ENCODE data around the gene RIC8B. TPM values are rescaled to one million over a fixed set of nuclear protein-coding genes. Genes with fewer than 3 reads are reported as not detected.

Gene RIC8B
- total RNA-seq, 1 experiment from 2014 or later, result 29.0 TPM

- no peak for DNase-seq
- H2AFZ ChIP-seq (ENCODE audit: low read length), result no peak overlapping the region
These were observed 132.2 kb downstream of the RIC8B start for GRCh38 chr12:106906715-106907114.

More at GRCh38 chr12:106906715-106907114, 132.2 kb downstream of the RIC8B start:
- Mint-ChIP-seq H3K27me3 (ENCODE audit: low read depth) (peaks cover 35% of the 10 kb centered on the region), H3K4me1 (peaks cover 8 to 10% of the 10 kb centered on the region in 2 experiments), H3K27ac (no peak overlapping the region), H3K4me3 (no peak overlapping the region), H3K9me3 (no peaks in the 10 kb centered on the region; a peak in 1 of 5 replicates), H3K36me3 (ENCODE audit: insufficient read depth in 1 of 3, low read depth in 3 of 3) (no peaks in the 10 kb centered on the region)
- Histone ChIP-seq H3K14ac (ENCODE audit: insufficient read depth, low read length) (no peak overlapping the region), H3K4ac (ENCODE audit: low read depth, low read length) (no peak overlapping the region), H4K5ac (ENCODE audit: insufficient read length, low read depth, low read length) (no peak overlapping the region), H4K91ac (ENCODE audit: insufficient read length, low read depth, low read length) (no peak overlapping the region), H2BK120ac (ENCODE audit: low read depth, low read length, poor library complexity, severe bottlenecking) (no peak overlapping the region), H3K4me1 (ENCODE audit: insufficient read depth, low read length) (no peaks in the 10 kb centered on the region), H2BK20ac (ENCODE audit: low read depth, low read length, poor library complexity, severe bottlenecking) (no peak overlapping the region), H3K4me2 (ENCODE audit: insufficient read depth, insufficient read length, low read length) (no peak overlapping the region), H3K79me1 (ENCODE audit: insufficient read depth, low read depth, low read length, poor library complexity, severe bottlenecking) (no peaks in the 10 kb centered on the region), H3K27ac (ENCODE audit: insufficient read length, low read depth, low read length) (no peak overlapping the region), H2AK5ac (ENCODE audit: insufficient read length, low read length) (no peak overlapping the region), H4K8ac (replicated peaks; ENCODE audit: insufficient read length, low read depth, low read length) (no peak overlapping the region), H4K20me1 (ENCODE audit: control insufficient read depth, insufficient read depth, insufficient read length) (no peaks in the 10 kb centered on the region), H2BK12ac (ENCODE audit: insufficient read length, low read depth, low read length) (no peak overlapping the region), H3T11ph (ENCODE audit: low read length) (no peak overlapping the region), H2BK5ac (ENCODE audit: insufficient read length, low read length) (no peak overlapping the region), H3K23me2 (ENCODE audit: insufficient read length, low read depth, low read length, poor library complexity, severe bottlenecking) (peaks cover 4% of the 10 kb centered on the region), H2BK15ac (ENCODE audit: low read depth, low read length) (no peak overlapping the region), H3K56ac (ENCODE audit: insufficient read length, low read depth, low read length) (no peak overlapping the region), H3K18ac (ENCODE audit: insufficient read length, low read depth, low read length) (no peak overlapping the region), H3K9ac (ENCODE audit: extremely low read depth, insufficient read length, low read length) (no peak overlapping the region), H3K27me3 (ENCODE audit: insufficient read depth, low read length) (no peaks in the 10 kb centered on the region; the same call in 1 of the 2 replicates), H3K9me3 (ENCODE audit: control insufficient read depth, low read depth, low read length) (no peaks in the 10 kb centered on the region), H3K23ac (ENCODE audit: insufficient read length, low read depth, low read length) (no peak overlapping the region), H3K79me2 (ENCODE audit: insufficient read depth, low read length) (no peaks in the 10 kb centered on the region)
- no CpG with 5 or more reads among the region's 2 CpGs for WGBS (ENCODE audit: extremely low coverage, insufficient read length, low lambda C conversion rate)
- TF ChIP-seq CTCF (conservative IDR thresholded peaks at IDR 0.05), result no peak

Data from H9 (cell line).